Uterus (tissue), 2 donors: Measurements from ENCODE around the gene TAS1R2.

ENCODE experiments used
- CTCF ChIP-seq, 4 experiments: fragments of 200-600 bp in 2 of 4; fragments of 450-650 bp in 2 of 4; sonication (generic) in 2 of 4; IDR thresholded peaks; one replicate each; pipeline ENCODE4 v1.5.1; 2016 to 2019; ENCODE audit warnings: antibody characterized with exemption in 4 of 4, mild to moderate bottlenecking in 2 of 4, moderate library complexity in 1 of 4
- POLR2A ChIP-seq, 2 donors: fragments of 450-650 bp; IDR thresholded peaks; one replicate each; pipeline ENCODE4 v1.6.1; 2016; ENCODE audit warnings: antibody characterized with exemption in 2 of 2, mild to moderate bottlenecking in 1 of 2, moderate library complexity in 1 of 2

GRCh38 chr1:18899363-18900049, 40.0 kb upstream of the TAS1R2 start:
- TF ChIP-seq POLR2A (IDR thresholded peaks at IDR 0.05), result no peak
- TF ChIP-seq CTCF (IDR thresholded peaks at IDR 0.05), result no peak
